Gastrocnemius medialis (tissue), 4 donors: Measurements from ENCODE around the gene ADAMTS14. TPM values are rescaled to one million over a fixed set of nuclear protein-coding genes. Genes with fewer than 3 reads are reported as not detected.

Experiments
- ATAC-seq, 2 donors: fragments of 150-250 bp; one replicate each; pipeline ENCODE4 v1.9.1; 2016
- DNase-seq, 2 donors: peaks; one replicate each; pipeline ENCODE4 v3.0.0-alpha.2; 2019
- H3K27ac ChIP-seq, 4 donors: fragments of 200-600 bp; sonication (generic); 1 replicate in 1 of 4; 2 replicates in 3 of 4; pipeline ENCODE4 v1.5.1; 2016 to 2018; ENCODE audit warnings: mild to moderate bottlenecking in 2 of 4, moderate library complexity in 1 of 4
- H3K27me3 ChIP-seq, 3 donors: fragments of 200-600 bp; sonication (generic) in 2 of 3; 1 replicate in 1 of 3; 2 replicates in 2 of 3; pipeline versions ENCODE4 v1.5.1 to v1.6.0; 2016 to 2019; ENCODE audit warnings: mild to moderate bottlenecking in 1 of 3, moderate library complexity in 1 of 3
- H3K36me3 ChIP-seq, 2 donors: fragments of 200-600 bp; sonication (generic) in 1 of 2; one replicate each; pipeline ENCODE4 v1.5.1; 2017 to 2018
- H3K4me1 ChIP-seq, 2 donors: fragments of 200-600 bp; sonication (generic) in 1 of 2; one replicate each; pipeline ENCODE4 v1.5.1; 2016 to 2017; ENCODE audit warnings: mild to moderate bottlenecking in 2 of 2
- H3K4me3 ChIP-seq, 4 donors: fragments of 200-600 bp; sonication (generic) in 3 of 4; 1 replicate in 1 of 4; 2 replicates in 3 of 4; pipeline ENCODE4 v1.5.1; 2016 to 2019; ENCODE audit warnings: mild to moderate bottlenecking in 2 of 4
- H3K9me3 ChIP-seq, 3 donors: fragments of 200-600 bp; sonication (generic) in 2 of 3; 1 replicate in 1 of 3; 2 replicates in 2 of 3; pipeline ENCODE4 v1.5.1; 2016 to 2019
- CTCF ChIP-seq, 5 experiments: fragments of 450-650 bp in 3 of 5; fragments of 200-600 bp in 2 of 5; sonication (generic) in 2 of 5; IDR thresholded peaks in 4 of 5; conservative IDR thresholded peaks in 1 of 5; 1 replicate in 4 of 5; 2 replicates in 1 of 5; pipeline ENCODE4 v1.5.1; 2016 to 2019; ENCODE audit warnings: antibody characterized with exemption in 5 of 5, mild to moderate bottlenecking in 3 of 5, moderate library complexity in 3 of 5
- POLR2A ChIP-seq, 2 donors: fragments of 450-650 bp; IDR thresholded peaks; one replicate each; pipeline ENCODE4 v1.6.1; 2017; ENCODE audit warnings: antibody characterized with exemption in 2 of 2, mild to moderate bottlenecking in 2 of 2, moderate library complexity in 2 of 2
- in situ Hi-C, 4 donors: fragments of 200-750 bp; cut with MboI; loops; one replicate each; pipeline versions ENCODE4 v1.15.0 to v1.8.0; 2017; ENCODE audit warnings: low sequenced_read_pairs in 4 of 4
- intact Hi-C: fragments of 100-400 bp; cut with DNase I; formaldehyde crosslinking; loops from one replicate; pipeline ENCODE4 v1.15.1; 2023; ENCODE audit warnings: low total_unique reads
- total RNA-seq, 4 donors: library from RNA; depleted of rRNA; stranded (reverse); fragments of >200 nt; gene quantifications; one replicate each; pipeline versions ENCODE4 v1.1.0 to v1.2.3, GENCODE V29; 2016

The ADAMTS14 gene
- total RNA-seq, 4 donors from 2014 or later: 0.10 TPM; not detected in 3

- Histone ChIP-seq H3K9me3 (no peaks in the 10 kb centered on the region), H3K27me3 (peaks cover 0 to 19% (median 0%) of the 10 kb centered on the region in 3 donors), H3K4me1 (peaks cover 10 to 13% of the 10 kb centered on the region in 2 donors), H3K27ac (no peak overlapping the region), H3K4me3 (no peak overlapping the region), H3K36me3 (no peaks in the 10 kb centered on the region)
- ATAC-seq (no peak), DNase-seq (no peak)
- intact Hi-C loops: no loop called here
- TF ChIP-seq POLR2A (IDR thresholded peaks at IDR 0.05): no peak
- in situ Hi-C loops: no loop called here
Observed at GRCh38 chr10:70675496-70676161, 3.3 kb downstream of the ADAMTS14 start.

GRCh38 chr10:70676511-70676910, 4.2 kb downstream of the ADAMTS14 start:
- no peaks in the 10 kb centered on the region for H3K36me3 ChIP-seq
- ATAC-seq (no peak), DNase-seq (no peak)
- TF ChIP-seq CTCF (IDR thresholded peaks at IDR 0.05 in 4 of 5, conservative IDR thresholded peaks at IDR 0.05 in 1 of 5): no peak
- no peak for TF ChIP-seq POLR2A (IDR thresholded peaks at IDR 0.05)
- intact Hi-C loops: no loop called here
- in situ Hi-C loops: no loop called here
- no peak overlapping the region for H3K27ac ChIP-seq
- H3K4me3 ChIP-seq: no peak overlapping the region
- H3K9me3 ChIP-seq: no peaks in the 10 kb centered on the region
- peaks cover 10 to 13% of the 10 kb centered on the region in 2 donors for H3K4me1 ChIP-seq
- H3K27me3 ChIP-seq: peaks cover 0 to 19% (median 0%) of the 10 kb centered on the region in 3 donors

GRCh38 chr10:70677016-70677415, 4.7 kb downstream of the ADAMTS14 start:
- in situ Hi-C loops (no loop called here), intact Hi-C loops (no loop called here)
- Histone ChIP-seq H3K4me1 (peaks cover 10 to 13% of the 10 kb centered on the region in 2 donors), H3K36me3 (no peaks in the 10 kb centered on the region), H3K27me3 (peaks cover 0 to 19% (median 0%) of the 10 kb centered on the region in 3 donors), H3K4me3 (no peak overlapping the region), H3K27ac (no peak overlapping the region), H3K9me3 (no peaks in the 10 kb centered on the region)
- TF ChIP-seq POLR2A (IDR thresholded peaks at IDR 0.05) (no peak), CTCF (IDR thresholded peaks at IDR 0.05 in 4 of 5, conservative IDR thresholded peaks at IDR 0.05 in 1 of 5) (no peak)
- DNase-seq (no peak), ATAC-seq (no peak)

GRCh38 chr10:70677620-70678249, 5.4 kb downstream of the ADAMTS14 start:
- TF ChIP-seq CTCF (IDR thresholded peaks at IDR 0.05 in 4 of 5, conservative IDR thresholded peaks at IDR 0.05 in 1 of 5) (no peak), POLR2A (IDR thresholded peaks at IDR 0.05) (no peak)
- no peak for ATAC-seq
- in situ Hi-C loops (no loop called here), intact Hi-C loops (no loop called here)
- Histone ChIP-seq H3K27ac (no peak overlapping the region), H3K36me3 (no peaks in the 10 kb centered on the region), H3K27me3 (peaks cover 0 to 19% (median 0%) of the 10 kb centered on the region in 3 donors), H3K4me3 (no peak overlapping the region), H3K4me1 (peaks cover 8 to 11% of the 10 kb centered on the region in 2 donors), H3K9me3 (no peaks in the 10 kb centered on the region)
- DNase-seq: no peak

GRCh38 chr10:70678250-70678635, 5.9 kb downstream of the ADAMTS14 start:
- ATAC-seq (no peak), DNase-seq (no peak)
- H3K4me1 ChIP-seq: peaks cover 3 to 6% of the 10 kb centered on the region in 2 donors
- no peak for TF ChIP-seq POLR2A (IDR thresholded peaks at IDR 0.05)
- TF ChIP-seq CTCF (IDR thresholded peaks at IDR 0.05 in 4 of 5, conservative IDR thresholded peaks at IDR 0.05 in 1 of 5): no peak
- in situ Hi-C loops: no loop called here
- intact Hi-C loops: no loop called here
- H3K27ac ChIP-seq: no peak overlapping the region
- H3K9me3 ChIP-seq: no peaks in the 10 kb centered on the region
- H3K4me3 ChIP-seq: no peak overlapping the region
- H3K27me3 ChIP-seq: peaks cover 0 to 18% (median 0%) of the 10 kb centered on the region in 3 donors
- H3K36me3 ChIP-seq: no peaks in the 10 kb centered on the region
